Keratinocyte (primary cell): ENCODE measurements around the gene CALCB.

Experiments used
- CTCF ChIP-seq, 3 experiments: IDR thresholded peaks in 1 of 3; conservative IDR thresholded peaks in 1 of 3; optimal IDR thresholded peaks in 1 of 3; 2 replicates in 2 of 3; 3 replicates in 1 of 3; pipeline versions ENCODE3 to v1.5.1; 2011; ENCODE audit warnings: low read length in 3 of 3, mild to moderate bottlenecking in 3 of 3, moderate library complexity in 2 of 3, control low read depth in 1 of 3, inconsistent platforms in 1 of 3; ENCODE audit not compliant: insufficient read depth in 2 of 3; ENCODE audit errors: extremely low read depth in 1 of 3
- EZH2 ChIP-seq: IDR thresholded peaks from one replicate; pipeline ENCODE4 v1.6.1; 2012; ENCODE audit warnings: inconsistent platforms, mild to moderate bottlenecking, low read length, moderate library complexity

GRCh38 chr11:15072551-15073143 is 746 bp upstream of the CALCB start:
- TF ChIP-seq CTCF (optimal IDR thresholded peaks at IDR 0.05 in 1 of 3, IDR thresholded peaks at IDR 0.05 in 1 of 3, conservative IDR thresholded peaks at IDR 0.05 in 1 of 3; ENCODE audit: extremely low read depth in 1 of 3, insufficient read depth in 2 of 3, low read length in 3 of 3) = no peak
- TF ChIP-seq EZH2 = no peak
